WTC11 (cell line): Measurements from ENCODE around the gene EHMT1.

ENCODE experiments used
- CREM ChIP-seq: sonication (generic); formaldehyde crosslinking; IDR thresholded peaks from 2 replicates; pipeline ENCODE4 v1.8.1; 2022; ENCODE audit warnings: mild to moderate bottlenecking, missing genetic modification reagents, moderate library complexity
- FOXJ3 ChIP-seq: sonication (generic); formaldehyde crosslinking; IDR thresholded peaks from 2 replicates; pipeline ENCODE4 v1.9.0; 2021; ENCODE audit warnings: missing genetic modification reagents, mild to moderate bottlenecking, borderline replicate concordance
- KAT7 ChIP-seq: sonication (generic); formaldehyde crosslinking; IDR thresholded peaks from 2 replicates; pipeline ENCODE4 v1.8.1; 2023; ENCODE audit warnings: missing genetic modification reagents, mild to moderate bottlenecking, borderline replicate concordance
- NFE2L1 ChIP-seq: sonication (generic); formaldehyde crosslinking; IDR thresholded peaks from 2 replicates; pipeline ENCODE4 v1.8.1; 2023; ENCODE audit warnings: missing genetic modification reagents
- ZNF232 ChIP-seq: sonication (generic); formaldehyde crosslinking; IDR thresholded peaks from 2 replicates; pipeline ENCODE4 v1.8.0; 2022; ENCODE audit warnings: mild to moderate bottlenecking, missing genetic modification reagents
- TF ChIP-seq, protein P1 (sequence below): fragments of 250-450 bp; sonication (Bioruptor Pico); conservative IDR thresholded peaks from 2 replicates; pipeline ENCODE4 v1.9.0; 2021; ENCODE audit warnings: mild to moderate bottlenecking
- TF ChIP-seq, protein P2 (sequence below): sonication (generic); formaldehyde crosslinking; IDR thresholded peaks from 2 replicates; pipeline ENCODE4 v1.8.0; 2022; ENCODE audit warnings: mild to moderate bottlenecking, missing genetic modification reagents
- TF ChIP-seq, protein P3 (sequence below): sonication (generic); formaldehyde crosslinking; IDR thresholded peaks from 2 replicates; pipeline ENCODE4 v1.8.0; 2022; ENCODE audit warnings: mild to moderate bottlenecking, missing genetic modification reagents
- TF ChIP-seq, protein P4 (sequence below): fragments of 200-600 bp; IDR thresholded peaks from 2 replicates; pipeline ENCODE4 v1.8.0; 2022; ENCODE audit warnings: antibody characterized with exemption
- TF ChIP-seq, protein P5 (sequence below): sonication (generic); formaldehyde crosslinking; IDR thresholded peaks from 2 replicates; pipeline ENCODE4 v1.8.1; 2023; ENCODE audit warnings: mild to moderate bottlenecking, missing genetic modification reagents, borderline replicate concordance

DNA sequence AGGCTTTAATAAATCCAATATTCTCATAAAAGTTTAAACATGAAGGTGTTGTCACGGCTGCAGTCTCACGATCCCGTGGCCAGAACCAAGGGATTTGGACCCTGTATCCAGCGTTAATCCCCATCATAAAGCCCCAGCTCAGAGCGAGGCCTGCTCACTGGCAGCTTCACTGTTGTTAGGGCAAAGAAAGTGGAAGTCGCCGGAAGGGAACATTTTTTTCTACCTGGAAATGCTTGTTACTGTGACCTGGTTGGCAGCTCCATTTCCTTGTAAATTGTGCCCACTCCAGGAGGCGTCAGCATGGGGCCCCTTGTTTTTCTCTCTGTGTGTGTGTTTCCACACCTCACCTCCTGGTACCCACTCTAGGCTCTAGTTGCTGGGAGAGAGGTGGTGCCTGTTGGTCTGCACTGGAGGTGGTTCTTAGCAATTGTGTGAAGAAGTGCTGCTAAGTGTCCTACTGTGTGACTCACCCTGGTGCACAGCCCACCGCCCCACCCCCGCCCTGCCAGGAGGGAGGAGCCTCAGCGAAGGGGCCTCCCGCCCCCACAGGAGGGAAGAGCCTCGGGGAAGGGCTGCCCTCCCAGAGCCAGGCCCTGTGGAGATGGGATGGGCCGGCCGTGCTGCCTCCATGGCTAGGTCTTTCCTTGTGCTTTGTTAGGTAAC, 105.1 kb downstream of the EHMT1 start:
- TF ChIP-seq CREM (CRISPR knock-in tag) (no peak), FOXJ3 (CRISPR knock-in tag) (no peak), ZNF232 (CRISPR knock-in tag) (no peak), NFE2L1 (CRISPR knock-in tag) (no peak), KAT7 (CRISPR knock-in tag) (no peak)
- TF ChIP-seq, protein P1, sequence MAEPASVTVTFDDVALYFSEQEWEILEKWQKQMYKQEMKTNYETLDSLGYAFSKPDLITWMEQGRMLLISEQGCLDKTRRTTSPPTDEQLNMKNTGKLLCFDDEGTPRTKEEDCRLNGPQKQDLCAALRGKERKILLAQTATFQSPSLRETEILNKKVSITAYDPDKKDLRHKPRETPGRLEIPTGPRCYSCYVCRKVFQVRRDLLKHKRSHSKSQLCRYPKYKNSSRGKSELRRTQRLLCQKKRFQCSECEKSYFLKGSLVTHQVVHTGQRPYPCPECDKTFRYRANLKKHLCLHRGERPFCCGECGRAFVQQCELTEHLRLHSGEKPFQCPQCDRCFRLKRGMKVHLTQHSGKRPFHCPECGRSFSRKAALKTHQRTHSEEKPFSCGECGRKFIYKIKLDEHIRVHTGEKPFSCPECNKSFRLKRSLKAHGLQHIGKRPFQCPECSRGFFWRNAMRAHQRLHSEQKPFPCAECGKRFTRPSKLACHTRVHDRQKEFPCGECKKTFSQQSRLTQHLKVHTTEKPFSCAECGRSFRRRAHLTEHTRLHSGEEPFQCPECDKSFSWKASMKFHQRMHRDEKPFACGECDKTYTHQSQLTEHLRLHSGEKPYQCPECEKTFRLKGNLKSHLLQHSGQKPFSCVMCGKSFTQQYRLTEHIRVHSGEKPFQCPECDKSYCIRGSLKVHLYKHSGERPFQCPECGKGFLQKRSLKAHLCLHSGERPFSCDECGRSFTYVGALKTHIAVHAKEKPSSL (CRISPR knock-in tag), result no peak
- TF ChIP-seq, protein P2, sequence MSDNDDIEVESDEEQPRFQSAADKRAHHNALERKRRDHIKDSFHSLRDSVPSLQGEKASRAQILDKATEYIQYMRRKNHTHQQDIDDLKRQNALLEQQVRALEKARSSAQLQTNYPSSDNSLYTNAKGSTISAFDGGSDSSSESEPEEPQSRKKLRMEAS, result no peak
- TF ChIP-seq, protein P3, sequence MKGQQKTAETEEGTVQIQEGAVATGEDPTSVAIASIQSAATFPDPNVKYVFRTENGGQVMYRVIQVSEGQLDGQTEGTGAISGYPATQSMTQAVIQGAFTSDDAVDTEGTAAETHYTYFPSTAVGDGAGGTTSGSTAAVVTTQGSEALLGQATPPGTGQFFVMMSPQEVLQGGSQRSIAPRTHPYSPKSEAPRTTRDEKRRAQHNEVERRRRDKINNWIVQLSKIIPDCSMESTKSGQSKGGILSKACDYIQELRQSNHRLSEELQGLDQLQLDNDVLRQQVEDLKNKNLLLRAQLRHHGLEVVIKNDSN (CRISPR knock-in tag), result no peak
- TF ChIP-seq, protein P4, sequence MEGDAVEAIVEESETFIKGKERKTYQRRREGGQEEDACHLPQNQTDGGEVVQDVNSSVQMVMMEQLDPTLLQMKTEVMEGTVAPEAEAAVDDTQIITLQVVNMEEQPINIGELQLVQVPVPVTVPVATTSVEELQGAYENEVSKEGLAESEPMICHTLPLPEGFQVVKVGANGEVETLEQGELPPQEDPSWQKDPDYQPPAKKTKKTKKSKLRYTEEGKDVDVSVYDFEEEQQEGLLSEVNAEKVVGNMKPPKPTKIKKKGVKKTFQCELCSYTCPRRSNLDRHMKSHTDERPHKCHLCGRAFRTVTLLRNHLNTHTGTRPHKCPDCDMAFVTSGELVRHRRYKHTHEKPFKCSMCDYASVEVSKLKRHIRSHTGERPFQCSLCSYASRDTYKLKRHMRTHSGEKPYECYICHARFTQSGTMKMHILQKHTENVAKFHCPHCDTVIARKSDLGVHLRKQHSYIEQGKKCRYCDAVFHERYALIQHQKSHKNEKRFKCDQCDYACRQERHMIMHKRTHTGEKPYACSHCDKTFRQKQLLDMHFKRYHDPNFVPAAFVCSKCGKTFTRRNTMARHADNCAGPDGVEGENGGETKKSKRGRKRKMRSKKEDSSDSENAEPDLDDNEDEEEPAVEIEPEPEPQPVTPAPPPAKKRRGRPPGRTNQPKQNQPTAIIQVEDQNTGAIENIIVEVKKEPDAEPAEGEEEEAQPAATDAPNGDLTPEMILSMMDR, result no peak
- TF ChIP-seq, protein P5, sequence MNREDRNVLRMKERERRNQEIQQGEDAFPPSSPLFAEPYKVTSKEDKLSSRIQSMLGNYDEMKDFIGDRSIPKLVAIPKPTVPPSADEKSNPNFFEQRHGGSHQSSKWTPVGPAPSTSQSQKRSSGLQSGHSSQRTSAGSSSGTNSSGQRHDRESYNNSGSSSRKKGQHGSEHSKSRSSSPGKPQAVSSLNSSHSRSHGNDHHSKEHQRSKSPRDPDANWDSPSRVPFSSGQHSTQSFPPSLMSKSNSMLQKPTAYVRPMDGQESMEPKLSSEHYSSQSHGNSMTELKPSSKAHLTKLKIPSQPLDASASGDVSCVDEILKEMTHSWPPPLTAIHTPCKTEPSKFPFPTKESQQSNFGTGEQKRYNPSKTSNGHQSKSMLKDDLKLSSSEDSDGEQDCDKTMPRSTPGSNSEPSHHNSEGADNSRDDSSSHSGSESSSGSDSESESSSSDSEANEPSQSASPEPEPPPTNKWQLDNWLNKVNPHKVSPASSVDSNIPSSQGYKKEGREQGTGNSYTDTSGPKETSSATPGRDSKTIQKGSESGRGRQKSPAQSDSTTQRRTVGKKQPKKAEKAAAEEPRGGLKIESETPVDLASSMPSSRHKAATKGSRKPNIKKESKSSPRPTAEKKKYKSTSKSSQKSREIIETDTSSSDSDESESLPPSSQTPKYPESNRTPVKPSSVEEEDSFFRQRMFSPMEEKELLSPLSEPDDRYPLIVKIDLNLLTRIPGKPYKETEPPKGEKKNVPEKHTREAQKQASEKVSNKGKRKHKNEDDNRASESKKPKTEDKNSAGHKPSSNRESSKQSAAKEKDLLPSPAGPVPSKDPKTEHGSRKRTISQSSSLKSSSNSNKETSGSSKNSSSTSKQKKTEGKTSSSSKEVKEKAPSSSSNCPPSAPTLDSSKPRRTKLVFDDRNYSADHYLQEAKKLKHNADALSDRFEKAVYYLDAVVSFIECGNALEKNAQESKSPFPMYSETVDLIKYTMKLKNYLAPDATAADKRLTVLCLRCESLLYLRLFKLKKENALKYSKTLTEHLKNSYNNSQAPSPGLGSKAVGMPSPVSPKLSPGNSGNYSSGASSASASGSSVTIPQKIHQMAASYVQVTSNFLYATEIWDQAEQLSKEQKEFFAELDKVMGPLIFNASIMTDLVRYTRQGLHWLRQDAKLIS (CRISPR knock-in tag), result no peak
